ENCODE data around the gene CCNL2.

- TF ChIP-seq POLR2AphosphoS5 (IDR thresholded peaks at IDR 0.05; ENCODE audit: low read depth): no peak
- no peak for TF ChIP-seq CTCF (conservative IDR thresholded peaks at IDR 0.05; ENCODE audit: low read depth in 2 of 2)
- no peak for TF ChIP-seq CREB1 (CRISPR knock-in tag; IDR thresholded peaks at IDR 0.05; ENCODE audit: low read depth)
- no peak for TF ChIP-seq STAT1 (IDR thresholded peaks at IDR 0.05; ENCODE audit: unreplicated experiment)
- TF ChIP-seq EZH2 (IDR thresholded peaks at IDR 0.05; ENCODE audit: low read depth, unreplicated experiment): no peak
- TF ChIP-seq REST (IDR thresholded peaks at IDR 0.05; ENCODE audit: unreplicated experiment): no peak
- TF ChIP-seq EZH2phosphoT487 (IDR thresholded peaks at IDR 0.05; ENCODE audit: unreplicated experiment): no peak
- TF ChIP-seq ETS1 (IDR thresholded peaks at IDR 0.05): no peak
- TF ChIP-seq JUNB (IDR thresholded peaks at IDR 0.05; ENCODE audit: unreplicated experiment): no peak
- no peak for TF ChIP-seq ZNF331 (CRISPR knock-in tag; IDR thresholded peaks at IDR 0.05; ENCODE audit: low read depth)
- TF ChIP-seq NANOG (IDR thresholded peaks at IDR 0.05; ENCODE audit: borderline replicate concordance): no peak
- no peak for TF ChIP-seq ZNF462 (CRISPR knock-in tag; IDR thresholded peaks at IDR 0.05)
- no peak for TF ChIP-seq ZNF114 (CRISPR knock-in tag; IDR thresholded peaks at IDR 0.05)
Measured at GRCh38 chr1:1425426-1425752, 26.3 kb upstream of the CCNL2 start.
